Stimulated activated CD4-positive, alpha-beta T cell treated with anti-CD3 and anti-CD28 coated beads, Interleukin-4, amount 100 ng/mL, for 24 hours (primary cell): ENCODE measurements around the gene TXLNA.

Experiments used
- DNase-seq: peaks from one replicate; pipeline ENCODE4 v3.0.0-alpha.2; 2020

Gene TXLNA

GRCh38 chr1:32215629-32216480 is 36.4 kb downstream of the TXLNA start:
- peak; percentile 68 for DNase-seq

DNA sequence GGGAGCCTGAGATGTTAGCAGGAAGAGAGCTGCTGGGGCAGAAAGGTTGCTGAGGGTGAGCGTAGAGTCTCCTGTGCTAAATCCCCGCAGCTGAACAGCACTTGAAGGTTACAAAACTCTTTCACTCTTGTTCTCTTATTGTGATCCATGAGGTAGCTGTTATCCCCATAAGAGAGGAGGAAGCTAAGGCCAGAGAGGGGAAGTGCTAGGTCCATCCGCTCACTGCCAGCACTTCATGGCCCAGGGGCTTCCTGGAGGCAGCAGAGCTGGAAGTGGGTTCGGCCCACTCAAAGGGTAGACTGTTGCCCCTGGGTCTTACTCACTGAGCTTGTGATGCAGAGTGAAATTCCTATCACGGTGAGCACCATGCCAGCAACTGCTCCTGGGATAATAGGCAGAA is 37.1 kb downstream of the TXLNA start:
- no peak for DNase-seq

- no peak for DNase-seq
Observed at GRCh38 chr1:32219022-32219421, 39.5 kb downstream of the TXLNA start.

DNA sequence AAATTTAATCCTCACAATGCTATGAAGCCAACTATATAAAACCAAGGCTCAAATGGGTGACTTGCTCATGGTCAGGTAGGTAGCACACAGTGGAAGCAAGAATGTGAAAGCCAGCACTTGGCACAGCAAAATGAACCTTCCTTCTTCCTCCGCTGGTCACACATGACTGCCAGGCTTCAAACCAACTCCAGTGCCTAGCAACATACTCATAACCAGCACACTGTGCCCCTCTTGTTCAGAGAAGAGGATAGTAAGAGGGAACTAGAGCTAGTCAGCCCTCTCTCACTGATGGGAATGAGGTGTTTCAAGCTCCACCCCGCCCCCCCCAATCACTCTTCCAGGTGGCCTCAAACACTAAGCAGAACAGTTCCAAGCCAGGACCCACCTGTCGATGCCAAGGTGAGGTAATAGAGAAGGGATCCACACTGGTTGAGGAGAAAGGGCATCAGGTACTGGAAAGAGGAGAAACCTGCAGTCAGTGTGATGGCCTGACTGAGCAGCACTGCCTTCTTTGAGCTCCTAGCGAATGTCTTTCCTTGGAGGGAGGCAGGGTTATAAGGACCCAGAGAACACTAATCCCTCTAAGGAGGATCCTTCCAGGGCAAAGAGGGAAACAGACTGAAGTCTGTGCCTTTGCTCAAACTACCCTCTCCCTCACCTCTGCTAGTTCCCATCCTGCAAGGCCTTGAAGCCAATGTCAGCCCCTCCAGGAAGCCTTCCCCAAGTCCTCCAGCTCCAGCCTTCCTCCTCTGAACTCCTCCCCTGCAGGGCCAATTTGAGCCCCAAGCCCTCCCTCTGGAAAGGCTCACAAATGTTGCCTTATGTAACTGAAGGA is 41.5 kb downstream of the TXLNA start:
- no peak for DNase-seq

GRCh38 chr1:32221581-32221979 is 42.1 kb downstream of the TXLNA start:
- DNase-seq: no peak

- DNase-seq: peak; percentile 93
Observed at GRCh38 chr1:32221980-32222755, 42.7 kb downstream of the TXLNA start, which contains the start of the genes EIF3I and TMEM234. EIF3I (plus strand) TSS chr1:32222407; CDS start chr1:32222442, 35 bp downstream. TMEM234 (minus strand) TSS chr1:32222353; CDS start chr1:32222322, 31 bp downstream.

DNA sequence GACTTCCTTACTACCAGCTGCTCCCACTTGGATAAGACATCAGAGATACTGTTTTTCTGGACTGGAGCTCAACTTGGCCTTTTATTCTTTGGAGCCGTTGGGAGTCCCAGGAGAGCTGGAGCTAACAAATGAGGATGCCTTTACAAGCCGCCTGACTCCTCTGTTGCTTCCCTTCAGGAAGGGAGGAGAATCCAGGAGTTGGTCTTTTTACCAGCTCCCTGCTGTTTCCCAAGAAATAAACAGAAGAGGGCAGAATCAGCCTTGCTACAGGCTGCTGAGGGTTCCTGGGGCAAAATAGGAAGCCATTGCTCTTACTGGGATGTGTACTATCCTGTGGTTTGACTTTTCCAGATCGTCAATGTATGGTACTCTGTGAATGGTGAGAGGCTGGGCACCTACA is 44.2 kb downstream of the TXLNA start:
- no peak for DNase-seq

DNA sequence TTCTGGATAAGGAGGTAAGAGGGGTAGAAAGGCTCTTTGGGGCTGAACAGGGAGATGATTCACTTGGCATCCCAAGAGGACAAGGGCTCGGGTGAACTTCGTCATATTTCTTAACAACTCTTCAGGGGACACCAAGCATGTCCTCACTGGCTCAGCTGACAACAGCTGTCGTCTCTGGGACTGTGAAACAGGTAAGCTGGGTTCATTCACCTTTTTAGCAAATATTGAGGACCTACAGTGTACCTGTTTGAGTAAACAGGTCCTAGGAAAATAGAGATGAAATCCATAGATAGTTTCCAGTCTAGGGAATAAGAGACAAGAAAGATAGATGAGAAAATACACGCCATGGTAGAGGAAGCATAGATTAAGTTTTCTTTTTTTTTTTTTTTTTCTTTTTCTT is 44.8 kb downstream of the TXLNA start:
- DNase-seq: no peak

GRCh38 chr1:32228771-32229170 is 49.3 kb downstream of the TXLNA start:
- DNase-seq: no peak

- DNase-seq: no peak
Observed at GRCh38 chr1:32231843-32232432, 52.5 kb downstream of the TXLNA start.

DNA sequence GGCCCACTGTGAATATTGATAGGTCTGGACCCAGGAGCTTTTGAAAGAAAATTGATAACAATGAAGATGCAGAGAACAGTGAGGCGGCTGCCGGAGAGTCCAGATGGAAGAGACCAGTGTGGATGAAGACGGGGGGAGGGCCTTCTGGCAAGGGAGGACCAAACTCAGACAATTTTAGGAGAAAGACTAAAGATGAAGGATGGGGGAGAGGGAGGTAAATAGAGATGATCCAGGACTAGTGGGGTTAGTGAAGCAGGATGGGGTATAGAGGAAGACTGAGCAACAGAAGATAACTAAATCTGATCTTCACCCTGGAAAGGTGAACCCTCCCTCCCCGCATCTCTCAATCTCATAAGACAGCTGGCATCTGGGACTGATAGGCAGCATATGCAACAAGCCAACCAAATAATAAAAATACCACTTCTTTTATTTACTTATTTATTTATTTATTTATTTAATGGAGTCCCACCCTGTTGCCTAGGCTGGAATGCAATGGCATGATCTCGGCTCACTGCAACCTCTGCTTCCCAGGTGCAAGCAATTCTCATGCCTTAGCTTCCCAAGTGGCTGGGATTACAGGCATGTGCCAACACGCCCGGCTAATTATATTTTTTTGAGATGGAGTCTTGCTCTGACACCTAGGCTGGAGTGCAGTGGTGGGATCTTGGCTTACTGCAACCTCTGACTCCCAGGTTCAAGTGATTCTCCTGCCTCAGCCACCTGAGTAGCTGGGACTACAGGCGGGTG is 53.3 kb downstream of the TXLNA start:
- DNase-seq: no peak

- no peak for DNase-seq
Observed at GRCh38 chr1:32234792-32235191, 55.3 kb downstream of the TXLNA start.

- no peak for DNase-seq
Observed at GRCh38 chr1:32239337-32239736, 59.9 kb downstream of the TXLNA start.

- DNase-seq: no peak
Observed at GRCh38 chr1:32239790-32240139, 60.3 kb downstream of the TXLNA start.

- DNase-seq: peak; percentile 53
Observed at GRCh38 chr1:32240140-32240951, 60.9 kb downstream of the TXLNA start.

- peak; percentile 34 for DNase-seq
Observed at GRCh38 chr1:32241001-32241763, 61.7 kb downstream of the TXLNA start.

GRCh38 chr1:32242341-32242851 is 62.9 kb downstream of the TXLNA start:
- DNase-seq: no peak

DNA sequence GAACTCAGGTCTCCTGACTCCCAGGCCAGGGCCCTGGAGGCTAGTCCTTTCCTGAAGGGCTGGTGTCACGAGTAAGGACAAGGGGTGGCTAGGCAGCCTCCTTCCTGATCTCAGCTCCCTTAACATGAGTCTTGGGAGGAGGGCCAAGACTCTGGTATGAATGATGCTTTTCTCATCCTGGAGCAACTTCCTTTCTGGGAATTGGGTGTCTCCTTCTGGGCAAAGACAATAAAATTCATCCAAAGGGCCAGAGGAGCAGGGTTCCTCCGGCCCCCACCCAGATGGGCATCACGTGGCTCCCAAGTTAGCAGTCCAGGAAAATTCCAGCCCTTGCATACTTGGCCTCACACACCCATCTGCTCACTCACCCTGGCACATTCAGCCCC is 67.4 kb downstream of the TXLNA start, which contains the start of gene FAM167B:
FAM167B (plus strand) TSS at position 335 of the 386 bp plus-strand sequence. CDS start 200 bp downstream, outside the sequence.
- no peak for DNase-seq

- DNase-seq: no peak
Observed at GRCh38 chr1:32247452-32247851, 68.0 kb downstream of the TXLNA start.
